Measurements from ENCODE around the gene CAMSAP3.
A peak's percentile ranks its signal among the peaks of the same experiment; 100 is the strongest.

Gene CAMSAP3

GRCh38 chr19:7595466-7596133 is at the start of gene CAMSAP3:
CAMSAP3 (plus strand) TSS chr19:7595863; CDS start chr19:7596003, 140 bp downstream.
- no peaks in the 10 kb centered on the region for H3K9me3 Mint-ChIP-seq
- intact Hi-C loops (cut with micrococcal nuclease): no loop called here
- peaks cover 12% of the 10 kb centered on the region for H3K4me1 Mint-ChIP-seq (ENCODE audit: low read depth)
- H3K27me3 Mint-ChIP-seq: peaks cover 73% of the 10 kb centered on the region
- H3K27ac Mint-ChIP-seq: no peak within 1 kb of the TSS
- peak within 1 kb of the TSS; percentile 74 for H3K4me3 Mint-ChIP-seq
- H3K36me3 Mint-ChIP-seq (ENCODE audit: low read depth): no peaks in the 10 kb centered on the region

- Mint-ChIP-seq H3K27ac (peak overlapping the region; percentile 92), H3K4me3 (no peak overlapping the region), H3K4me1 (ENCODE audit: low read depth) (peaks cover 68% of the 10 kb centered on the region), H3K27me3 (no peaks in the 10 kb centered on the region), H3K36me3 (ENCODE audit: low read depth) (peaks cover 84% of the 10 kb centered on the region), H3K9me3 (no peaks in the 10 kb centered on the region)
- intact Hi-C loops (cut with micrococcal nuclease): no loop called here
These were observed 49.8 kb upstream of the CAMSAP3 start for GRCh38 chr19:7545904-7546303.

- peaks cover 61% of the 10 kb centered on the region for H3K4me1 Mint-ChIP-seq (ENCODE audit: low read depth)
- intact Hi-C loops (cut with micrococcal nuclease): no loop called here
- no peak overlapping the region for H3K27ac Mint-ChIP-seq
- H3K9me3 Mint-ChIP-seq: no peaks in the 10 kb centered on the region
- peaks cover 84% of the 10 kb centered on the region for H3K36me3 Mint-ChIP-seq (ENCODE audit: low read depth)
- no peaks in the 10 kb centered on the region for H3K27me3 Mint-ChIP-seq
- H3K4me3 Mint-ChIP-seq: no peak overlapping the region
These were observed 48.5 kb upstream of the CAMSAP3 start for GRCh38 chr19:7547159-7547558.

GRCh38 chr19:7549429-7550148 is 46.1 kb upstream of the CAMSAP3 start:
- peak overlapping the region; percentile 34 for H3K27ac Mint-ChIP-seq
- no peaks in the 10 kb centered on the region for H3K27me3 Mint-ChIP-seq

GRCh38 chr19:7550169-7550770 is 45.4 kb upstream of the CAMSAP3 start:
- H3K27ac Mint-ChIP-seq: no peak overlapping the region
- intact Hi-C loops (cut with micrococcal nuclease): no loop called here

More at GRCh38 chr19:7549429-7550148, 46.1 kb upstream of the CAMSAP3 start:
- peaks cover 46% of the 10 kb centered on the region for H3K4me1 Mint-ChIP-seq (ENCODE audit: low read depth)
- intact Hi-C loops (cut with micrococcal nuclease): no loop called here
- peaks cover 87% of the 10 kb centered on the region for H3K36me3 Mint-ChIP-seq (ENCODE audit: low read depth)
- H3K9me3 Mint-ChIP-seq: no peaks in the 10 kb centered on the region
- H3K4me3 Mint-ChIP-seq: no peak overlapping the region

GRCh38 chr19:7550987-7551761 is 44.5 kb upstream of the CAMSAP3 start:
- Mint-ChIP-seq H3K36me3 (ENCODE audit: low read depth) (peaks cover 90% of the 10 kb centered on the region), H3K27me3 (no peaks in the 10 kb centered on the region), H3K9me3 (no peaks in the 10 kb centered on the region), H3K27ac (peak overlapping the region; percentile 46), H3K4me1 (ENCODE audit: low read depth) (peaks cover 30% of the 10 kb centered on the region), H3K4me3 (no peak overlapping the region)
- intact Hi-C loops (cut with micrococcal nuclease): no loop called here

More at GRCh38 chr19:7550169-7550770, 45.4 kb upstream of the CAMSAP3 start:
- Mint-ChIP-seq H3K27me3 (no peaks in the 10 kb centered on the region), H3K4me3 (no peak overlapping the region), H3K36me3 (ENCODE audit: low read depth) (peaks cover 90% of the 10 kb centered on the region), H3K9me3 (no peaks in the 10 kb centered on the region), H3K4me1 (ENCODE audit: low read depth) (peaks cover 39% of the 10 kb centered on the region)

GRCh38 chr19:7552781-7553180 is 42.9 kb upstream of the CAMSAP3 start:
- Mint-ChIP-seq H3K36me3 (ENCODE audit: low read depth) (peaks cover 97% of the 10 kb centered on the region), H3K27me3 (no peaks in the 10 kb centered on the region), H3K9me3 (no peaks in the 10 kb centered on the region), H3K4me3 (no peak overlapping the region), H3K27ac (peak overlapping the region; percentile 46), H3K4me1 (ENCODE audit: low read depth) (peaks cover 27% of the 10 kb centered on the region)
- intact Hi-C loops (cut with micrococcal nuclease): no loop called here

- peaks cover 32% of the 10 kb centered on the region for H3K4me1 Mint-ChIP-seq (ENCODE audit: low read depth)
- no peak overlapping the region for H3K27ac Mint-ChIP-seq
- H3K4me3 Mint-ChIP-seq: no peak overlapping the region
- intact Hi-C loops (cut with micrococcal nuclease): no loop called here
- H3K36me3 Mint-ChIP-seq (ENCODE audit: low read depth): peaks cover 100% of the 10 kb centered on the region
- H3K9me3 Mint-ChIP-seq: no peaks in the 10 kb centered on the region
- H3K27me3 Mint-ChIP-seq: no peaks in the 10 kb centered on the region
These were observed 41.1 kb upstream of the CAMSAP3 start for GRCh38 chr19:7554565-7554964.

GRCh38 chr19:7554990-7555864 is 40.4 kb upstream of the CAMSAP3 start:
- H3K27me3 Mint-ChIP-seq: no peaks in the 10 kb centered on the region
- intact Hi-C loops (cut with micrococcal nuclease): no loop called here
- peaks cover 25% of the 10 kb centered on the region for H3K4me1 Mint-ChIP-seq (ENCODE audit: low read depth)
- H3K36me3 Mint-ChIP-seq (ENCODE audit: low read depth): peaks cover 100% of the 10 kb centered on the region
- H3K27ac Mint-ChIP-seq: no peak overlapping the region
- no peaks in the 10 kb centered on the region for H3K9me3 Mint-ChIP-seq
- H3K4me3 Mint-ChIP-seq: no peak overlapping the region

- intact Hi-C loops (cut with micrococcal nuclease): no loop called here
- Mint-ChIP-seq H3K36me3 (ENCODE audit: low read depth) (peaks cover 100% of the 10 kb centered on the region), H3K4me3 (no peak overlapping the region)
These were observed 38.9 kb upstream of the CAMSAP3 start for GRCh38 chr19:7556696-7557315.

GRCh38 chr19:7558667-7559066 is 37.0 kb upstream of the CAMSAP3 start:
- no peak overlapping the region for H3K27ac Mint-ChIP-seq
- intact Hi-C loops (cut with micrococcal nuclease): no loop called here
- no peaks in the 10 kb centered on the region for H3K9me3 Mint-ChIP-seq
- H3K4me1 Mint-ChIP-seq (ENCODE audit: low read depth): peaks cover 13% of the 10 kb centered on the region
- no peak overlapping the region for H3K4me3 Mint-ChIP-seq
- H3K27me3 Mint-ChIP-seq: no peaks in the 10 kb centered on the region
- H3K36me3 Mint-ChIP-seq (ENCODE audit: low read depth): peaks cover 100% of the 10 kb centered on the region

More at GRCh38 chr19:7556696-7557315, 38.9 kb upstream of the CAMSAP3 start:
- Mint-ChIP-seq H3K27me3 (no peaks in the 10 kb centered on the region), H3K4me1 (ENCODE audit: low read depth) (peaks cover 17% of the 10 kb centered on the region), H3K27ac (no peak overlapping the region), H3K9me3 (no peaks in the 10 kb centered on the region)

GRCh38 chr19:7559102-7559501 is 36.6 kb upstream of the CAMSAP3 start:
- H3K9me3 Mint-ChIP-seq: no peaks in the 10 kb centered on the region
- no peak overlapping the region for H3K4me3 Mint-ChIP-seq
- peaks cover 11% of the 10 kb centered on the region for H3K4me1 Mint-ChIP-seq (ENCODE audit: low read depth)
- no peak overlapping the region for H3K27ac Mint-ChIP-seq
- no peaks in the 10 kb centered on the region for H3K27me3 Mint-ChIP-seq
- intact Hi-C loops (cut with micrococcal nuclease): no loop called here
- H3K36me3 Mint-ChIP-seq (ENCODE audit: low read depth): peaks cover 98% of the 10 kb centered on the region

All from dendritic cell treated with granulocyte-macrophage colony-stimulating factor and Interleukin-4, amounts not matched to agents 40 ng/mL and 50 ng/mL, for 4 days (primary cell).